Measurements from ENCODE around the gene BTBD16. TPM values are rescaled to one million over a fixed set of nuclear protein-coding genes. Genes with fewer than 3 reads are reported as not detected.

The BTBD16 gene
- total RNA-seq, 1 experiment from 2014 or later, result 0.35 TPM

DNA sequence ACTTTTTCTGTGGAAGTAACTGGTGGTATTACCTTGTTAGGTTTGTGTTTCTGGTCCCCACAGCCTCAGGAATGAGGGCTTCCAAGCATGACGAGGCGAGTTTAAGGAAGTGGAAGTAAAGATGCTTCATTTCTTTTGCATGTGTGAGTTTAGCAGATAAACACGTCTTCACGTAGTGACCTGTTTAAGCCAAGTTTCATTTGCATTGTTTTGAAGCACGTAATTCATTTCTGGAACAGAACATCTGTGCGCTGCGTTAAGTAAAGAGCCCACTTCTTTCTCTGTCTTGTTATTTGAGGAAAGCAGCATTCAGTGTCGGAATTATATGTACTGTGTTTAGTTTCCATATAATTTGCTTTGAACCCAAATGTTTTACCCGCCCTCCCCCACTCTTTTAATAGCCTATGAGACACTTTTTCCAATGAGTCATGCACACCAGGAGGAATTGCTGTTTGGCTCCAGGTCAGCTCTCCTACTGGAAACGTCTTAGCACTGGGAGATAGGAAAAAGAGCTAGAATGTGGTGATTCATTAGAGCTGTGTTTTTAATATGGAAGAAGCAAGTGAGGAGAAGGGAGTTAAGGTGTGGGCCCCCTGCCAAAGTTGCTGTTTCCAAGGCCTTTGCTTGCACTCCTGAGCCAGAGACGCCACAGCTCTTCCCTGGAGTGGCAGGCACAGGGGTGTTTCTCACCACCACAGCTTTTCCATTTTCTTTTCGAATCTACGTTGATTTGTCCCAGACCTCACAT lies 36.7 kb downstream of the BTBD16 start:
- DNase-seq, result peak; percentile 37
- H3K4me1 Mint-ChIP-seq (ENCODE audit: low read depth, unreplicated experiment), result peaks cover 38% of the 10 kb centered on the region
- peak overlapping the region; percentile 93 for H3K27ac Mint-ChIP-seq (ENCODE audit: unreplicated experiment)
- TF ChIP-seq, protein P1, sequence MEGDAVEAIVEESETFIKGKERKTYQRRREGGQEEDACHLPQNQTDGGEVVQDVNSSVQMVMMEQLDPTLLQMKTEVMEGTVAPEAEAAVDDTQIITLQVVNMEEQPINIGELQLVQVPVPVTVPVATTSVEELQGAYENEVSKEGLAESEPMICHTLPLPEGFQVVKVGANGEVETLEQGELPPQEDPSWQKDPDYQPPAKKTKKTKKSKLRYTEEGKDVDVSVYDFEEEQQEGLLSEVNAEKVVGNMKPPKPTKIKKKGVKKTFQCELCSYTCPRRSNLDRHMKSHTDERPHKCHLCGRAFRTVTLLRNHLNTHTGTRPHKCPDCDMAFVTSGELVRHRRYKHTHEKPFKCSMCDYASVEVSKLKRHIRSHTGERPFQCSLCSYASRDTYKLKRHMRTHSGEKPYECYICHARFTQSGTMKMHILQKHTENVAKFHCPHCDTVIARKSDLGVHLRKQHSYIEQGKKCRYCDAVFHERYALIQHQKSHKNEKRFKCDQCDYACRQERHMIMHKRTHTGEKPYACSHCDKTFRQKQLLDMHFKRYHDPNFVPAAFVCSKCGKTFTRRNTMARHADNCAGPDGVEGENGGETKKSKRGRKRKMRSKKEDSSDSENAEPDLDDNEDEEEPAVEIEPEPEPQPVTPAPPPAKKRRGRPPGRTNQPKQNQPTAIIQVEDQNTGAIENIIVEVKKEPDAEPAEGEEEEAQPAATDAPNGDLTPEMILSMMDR (IDR thresholded peaks at IDR 0.05; ENCODE audit: unreplicated experiment), result no peak
- no TSS peak for BruUV-seq (replicated peaks)
- CTCF ChIA-PET, result interaction anchor here (1.0 to 1.1 kb wide), 3 partner anchors 9 to 67 kb away, joined by 3 to 7 read pairs (median 3); partner anchors contain the start of gene PLEKHA1
- H3K4me3 Mint-ChIP-seq (ENCODE audit: low read depth, unreplicated experiment), result peak overlapping the region; percentile 39
- peaks cover 6% of the 10 kb centered on the region for H3K9me3 Mint-ChIP-seq (ENCODE audit: low read depth, unreplicated experiment)
- intact Hi-C loops (cut with micrococcal nuclease; ENCODE audit: unreplicated experiment), result no loop called here
- H3K27me3 Mint-ChIP-seq (ENCODE audit: unreplicated experiment), result no peaks in the 10 kb centered on the region
- H3K36me3 Mint-ChIP-seq (ENCODE audit: insufficient read depth, unreplicated experiment), result peaks cover 14% of the 10 kb centered on the region

DNA sequence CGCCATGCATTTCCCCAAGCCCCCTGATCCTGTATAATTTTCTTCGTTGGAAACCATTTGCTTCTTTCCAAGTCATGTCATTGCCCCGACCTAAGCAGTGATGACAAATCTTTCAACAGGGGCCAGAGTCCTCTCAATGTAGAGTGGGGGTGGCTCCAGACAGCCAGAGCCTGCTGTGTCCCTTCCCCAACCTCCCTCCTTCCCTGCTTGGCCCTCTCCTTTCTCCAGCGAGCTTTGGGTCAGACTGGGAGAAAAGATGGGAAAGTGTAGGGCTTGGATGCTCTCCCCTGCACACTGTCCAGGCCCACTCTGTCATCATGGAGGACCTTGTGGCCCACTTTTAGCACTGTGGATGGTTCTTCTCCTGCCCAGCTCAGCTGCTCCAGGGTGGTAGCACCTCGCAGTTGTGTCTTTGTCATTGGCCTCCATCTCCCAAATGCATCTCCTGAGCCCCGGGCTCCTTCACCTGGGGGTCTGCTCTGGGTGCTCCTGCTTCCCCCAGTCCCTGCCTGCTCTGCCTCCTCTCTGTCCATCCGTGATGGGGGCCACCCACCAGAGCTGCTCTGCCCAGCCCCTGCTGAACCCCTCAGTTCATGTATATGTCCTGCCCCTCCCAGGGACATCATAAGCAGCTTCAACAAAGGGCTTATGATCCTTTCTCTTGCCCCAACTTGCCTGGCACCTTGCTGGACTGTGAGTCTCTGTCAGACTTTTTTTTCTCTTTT lies 37.5 kb downstream of the BTBD16 start:
- CTCF ChIA-PET, result interaction anchor here (1.0 to 1.1 kb wide), 3 partner anchors 10 to 66 kb away, joined by 3 to 7 read pairs (median 3); partner anchors contain the start of gene PLEKHA1
- Mint-ChIP-seq H3K4me3 (ENCODE audit: low read depth, unreplicated experiment) (peak overlapping the region; percentile 39), H3K27ac (ENCODE audit: unreplicated experiment) (peak overlapping the region; percentile 93), H3K9me3 (ENCODE audit: low read depth, unreplicated experiment) (peaks cover 6% of the 10 kb centered on the region), H3K4me1 (ENCODE audit: low read depth, unreplicated experiment) (peaks cover 38% of the 10 kb centered on the region), H3K36me3 (ENCODE audit: insufficient read depth, unreplicated experiment) (peaks cover 14% of the 10 kb centered on the region), H3K27me3 (ENCODE audit: unreplicated experiment) (no peaks in the 10 kb centered on the region)
- intact Hi-C loops (cut with micrococcal nuclease; ENCODE audit: unreplicated experiment), result no loop called here
- no TSS peak for BruUV-seq (replicated peaks)
- TF ChIP-seq, protein P1 (IDR thresholded peaks at IDR 0.05; ENCODE audit: unreplicated experiment), result no peak
- no peak for DNase-seq

DNA sequence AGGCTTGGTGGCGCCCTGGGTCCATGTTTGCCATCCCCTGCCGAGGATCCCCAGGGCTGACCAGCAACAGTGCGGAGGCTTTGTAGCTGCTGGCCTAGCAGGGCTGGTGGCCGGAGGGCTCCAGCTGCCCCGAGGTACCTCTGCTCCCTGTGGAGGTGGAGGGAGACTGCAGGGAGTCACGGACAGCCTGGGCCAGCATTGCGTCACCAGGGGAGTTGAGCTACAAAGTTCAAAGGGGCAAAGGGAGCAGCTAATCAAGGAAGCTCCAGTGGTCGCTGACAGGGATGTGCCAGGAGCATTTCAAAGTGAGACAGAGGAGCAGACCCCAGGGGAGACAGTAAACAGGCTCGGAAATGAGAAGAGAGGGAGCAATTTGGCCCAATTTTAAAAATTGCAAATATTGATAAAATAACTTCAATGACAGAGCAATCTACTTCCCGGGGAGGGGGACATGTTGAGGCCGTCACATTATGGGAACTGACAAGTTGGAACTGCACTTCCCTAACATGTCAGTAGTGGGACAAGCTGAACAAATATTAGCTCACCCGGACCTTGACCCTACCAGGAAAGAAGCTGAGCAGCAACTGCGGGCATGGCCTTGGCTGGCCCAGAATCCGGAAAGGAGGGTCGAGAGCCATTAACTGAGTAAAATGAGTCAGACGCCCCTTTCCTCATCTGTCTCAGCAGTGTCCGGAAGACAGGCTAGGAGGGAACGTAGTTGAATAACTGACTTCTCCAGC lies 39.4 kb downstream of the BTBD16 start:
- peaks cover 38% of the 10 kb centered on the region for H3K4me1 Mint-ChIP-seq (ENCODE audit: low read depth, unreplicated experiment)
- peak overlapping the region; percentile 92 for H3K27ac Mint-ChIP-seq (ENCODE audit: unreplicated experiment)
- TF ChIP-seq, protein P1 (IDR thresholded peaks at IDR 0.05; ENCODE audit: unreplicated experiment), result no peak
- intact Hi-C loops (cut with micrococcal nuclease; ENCODE audit: unreplicated experiment), result loop anchor here (2.0 kb wide), 1 partner anchor 20 kb away; no protein-coding TSS in a partner anchor
- CTCF ChIA-PET, result interaction anchor here (0.6 to 1.8 kb wide), 3 partner anchors 11 to 144 kb away, joined by 3 to 11 read pairs (median 5); partner anchors contain the start of gene ARMS2
- no TSS peak for BruUV-seq (replicated peaks)
- peak; percentile 63 for DNase-seq
- H3K27me3 Mint-ChIP-seq (ENCODE audit: unreplicated experiment), result no peaks in the 10 kb centered on the region
- peak overlapping the region; percentile 49 for H3K4me3 Mint-ChIP-seq (ENCODE audit: low read depth, unreplicated experiment)
- peaks cover 14% of the 10 kb centered on the region for H3K36me3 Mint-ChIP-seq (ENCODE audit: insufficient read depth, unreplicated experiment)
- H3K9me3 Mint-ChIP-seq (ENCODE audit: low read depth, unreplicated experiment), result peaks cover 4% of the 10 kb centered on the region

DNA sequence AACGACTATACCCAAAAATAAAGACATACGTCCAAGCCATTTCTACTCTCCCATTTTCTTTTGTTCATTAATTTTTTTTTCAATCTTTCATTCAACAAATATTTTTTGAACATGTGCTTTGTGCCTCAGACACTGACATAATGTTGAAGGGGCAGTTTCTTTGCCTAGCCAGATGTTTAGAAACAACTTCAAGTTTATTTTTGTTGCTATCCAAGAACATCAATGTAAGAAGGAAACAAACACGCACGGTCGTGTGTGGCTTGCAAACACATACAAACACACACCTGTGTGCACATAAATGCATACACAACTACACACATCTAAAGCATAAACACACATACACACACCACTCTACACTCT lies 39.9 kb downstream of the BTBD16 start:
- no peak overlapping the region for H3K4me3 Mint-ChIP-seq (ENCODE audit: low read depth, unreplicated experiment)
- peaks cover 38% of the 10 kb centered on the region for H3K4me1 Mint-ChIP-seq (ENCODE audit: low read depth, unreplicated experiment)
- DNase-seq, result no peak
- TF ChIP-seq, protein P1 (IDR thresholded peaks at IDR 0.05; ENCODE audit: unreplicated experiment), result no peak
- H3K27ac Mint-ChIP-seq (ENCODE audit: unreplicated experiment), result peak overlapping the region; percentile 92
- no peaks in the 10 kb centered on the region for H3K27me3 Mint-ChIP-seq (ENCODE audit: unreplicated experiment)
- BruUV-seq (replicated peaks), result no TSS peak
- intact Hi-C loops (cut with micrococcal nuclease; ENCODE audit: unreplicated experiment), result loop anchor here (2.0 kb wide), 1 partner anchor 20 kb away; no protein-coding TSS in a partner anchor
- H3K36me3 Mint-ChIP-seq (ENCODE audit: insufficient read depth, unreplicated experiment), result peaks cover 14% of the 10 kb centered on the region
- H3K9me3 Mint-ChIP-seq (ENCODE audit: low read depth, unreplicated experiment), result no peaks in the 10 kb centered on the region
- CTCF ChIA-PET, result interaction anchor here (1.8 kb wide), 2 partner anchors 12 kb away, joined by 5 to 11 read pairs; no protein-coding TSS in a partner anchor

All from Calu3 (cell line).